HL-60 (cell line): ENCODE measurements around the gene HPSE2.

Experiments used
- CTCF ChIP-seq: IDR thresholded peaks from one replicate; pipeline ENCODE4 v1.5.1; 2011; ENCODE audit warnings: low read length, control low read depth, inconsistent platforms; ENCODE audit not compliant: insufficient read depth
- GABPA ChIP-seq: IDR thresholded peaks from 2 replicates; pipeline ENCODE4 v1.6.1; 2012; ENCODE audit warnings: low read depth

GRCh38 chr10:99045671-99046070 lies 190.0 kb downstream of the HPSE2 start:
- TF ChIP-seq CTCF = no peak
- no peak for TF ChIP-seq GABPA
